ENCODE results near the gene TLR8. TPM values are rescaled to one million over a fixed set of nuclear protein-coding genes. Genes with fewer than 3 reads are reported as not detected.

TLR8 gene
- not detected in 5 replicates for total RNA-seq (2022; extraction: Qiagen RNA extraction)

GRCh38 chrX:12906046-12906761 lies at the start of gene TLR8:
Gene TLR8 (plus strand): TSS chrX:12906620. CDS start chrX:12906707, 87 bp downstream.

GRCh38 chrX:12866451-12867377 lies 39.7 kb upstream of the TLR8 start, which contains the start of gene TLR7:
Gene TLR7 (plus strand): TSS chrX:12867072. CDS start chrX:12867579, 507 bp downstream.

Other genes starting within 250 kb of the TLR8 start
- gene PRPS2, start 115.2 kb upstream of the TLR8 start, total RNA-seq (2022; extraction: Qiagen RNA extraction) = 33.5 to 52.9 TPM (median 51.7 TPM) in 5 replicates
- gene TLR7, start 39.5 kb upstream of the TLR8 start, total RNA-seq (2022; extraction: Qiagen RNA extraction) = not detected in 5 replicates
- gene TMSB4X, start 68.5 kb downstream of the TLR8 start, total RNA-seq (2022; extraction: Qiagen RNA extraction) = 4,205 to 8,148 TPM (median 4,544 TPM) in 5 replicates
- gene FAM9C, start 138.0 kb downstream of the TLR8 start, total RNA-seq (2022; extraction: Qiagen RNA extraction) = 0.05 TPM in 1 of 5 replicates, not detected in the others